Calu3 (cell line): ENCODE measurements around the gene STS. TPM values are rescaled to one million over a fixed set of nuclear protein-coding genes. Genes with fewer than 3 reads are reported as not detected.

Experiments
- BruUV-seq: library from RNA; stranded (reverse); fragments of 400-500 nt; replicated peaks from 2 replicates; lab custom pipeline; 2021; lab: Mats Ljungman, UMichigan
- CTCF ChIA-PET: fragments of 300-600 bp; sonication (Branson Sonifier 250); formaldehyde crosslinking; loops from one replicate; lab custom pipeline; 2022; ENCODE audit warnings: antibody characterized with exemption; lab: Charles Lee
- DNase-seq: peaks from one replicate; pipeline ENCODE4 v3.0.0; 2022
- H3K27ac Mint-ChIP-seq: one replicate; pipeline ENCODE4 v1.8.0; 2022; ENCODE audit warnings: mixed read lengths; ENCODE audit not compliant: unreplicated experiment
- H3K27me3 Mint-ChIP-seq: one replicate; pipeline ENCODE4 v1.8.0; 2022; ENCODE audit warnings: mixed read lengths; ENCODE audit not compliant: unreplicated experiment
- H3K36me3 Mint-ChIP-seq: one replicate; pipeline ENCODE4 v1.8.0; 2022; ENCODE audit warnings: mild to moderate bottlenecking, moderate library complexity, mixed read lengths; ENCODE audit not compliant: insufficient read depth, unreplicated experiment
- H3K4me1 Mint-ChIP-seq: one replicate; pipeline ENCODE4 v1.8.0; 2022; ENCODE audit warnings: mild to moderate bottlenecking, low read depth, mixed read lengths; ENCODE audit not compliant: unreplicated experiment
- H3K4me3 Mint-ChIP-seq: one replicate; pipeline ENCODE4 v1.8.0; 2022; ENCODE audit warnings: mild to moderate bottlenecking, low read depth, moderate library complexity, mixed read lengths; ENCODE audit not compliant: unreplicated experiment
- H3K9me3 Mint-ChIP-seq: one replicate; pipeline ENCODE4 v1.8.0; 2022; ENCODE audit warnings: low read depth, mixed read lengths; ENCODE audit not compliant: unreplicated experiment
- intact Hi-C: fragments of 100-400 bp; cut with micrococcal nuclease; formaldehyde crosslinking; loops from one replicate; pipeline ENCODE4 v1.10.0; 2022; ENCODE audit not compliant: unreplicated experiment
- total RNA-seq: library from RNA; stranded (reverse); gene quantifications from 2 replicates; pipeline ENCODE4 v1.2.3, GENCODE V29; 2022
- TF ChIP-seq, protein P1 (sequence below): fragments of 200-600 bp; IDR thresholded peaks from one replicate; pipeline ENCODE4 v1.8.0; 2022; ENCODE audit warnings: antibody characterized with exemption; ENCODE audit not compliant: unreplicated experiment

Gene STS
- total RNA-seq, 1 experiment from 2014 or later = 11.4 TPM

GRCh38 chrX:7184816-7185215 is 37.3 kb downstream of the STS start:
- no peak for DNase-seq
- intact Hi-C loops = no loop called here
- no peak overlapping the region for H3K4me3 Mint-ChIP-seq
- H3K27ac Mint-ChIP-seq = no peak overlapping the region
- TF ChIP-seq, protein P1, sequence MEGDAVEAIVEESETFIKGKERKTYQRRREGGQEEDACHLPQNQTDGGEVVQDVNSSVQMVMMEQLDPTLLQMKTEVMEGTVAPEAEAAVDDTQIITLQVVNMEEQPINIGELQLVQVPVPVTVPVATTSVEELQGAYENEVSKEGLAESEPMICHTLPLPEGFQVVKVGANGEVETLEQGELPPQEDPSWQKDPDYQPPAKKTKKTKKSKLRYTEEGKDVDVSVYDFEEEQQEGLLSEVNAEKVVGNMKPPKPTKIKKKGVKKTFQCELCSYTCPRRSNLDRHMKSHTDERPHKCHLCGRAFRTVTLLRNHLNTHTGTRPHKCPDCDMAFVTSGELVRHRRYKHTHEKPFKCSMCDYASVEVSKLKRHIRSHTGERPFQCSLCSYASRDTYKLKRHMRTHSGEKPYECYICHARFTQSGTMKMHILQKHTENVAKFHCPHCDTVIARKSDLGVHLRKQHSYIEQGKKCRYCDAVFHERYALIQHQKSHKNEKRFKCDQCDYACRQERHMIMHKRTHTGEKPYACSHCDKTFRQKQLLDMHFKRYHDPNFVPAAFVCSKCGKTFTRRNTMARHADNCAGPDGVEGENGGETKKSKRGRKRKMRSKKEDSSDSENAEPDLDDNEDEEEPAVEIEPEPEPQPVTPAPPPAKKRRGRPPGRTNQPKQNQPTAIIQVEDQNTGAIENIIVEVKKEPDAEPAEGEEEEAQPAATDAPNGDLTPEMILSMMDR = no peak
- H3K36me3 Mint-ChIP-seq = no peaks in the 10 kb centered on the region
- CTCF ChIA-PET = no interaction called here
- no TSS peak for BruUV-seq
- H3K4me1 Mint-ChIP-seq = no peaks in the 10 kb centered on the region
- H3K27me3 Mint-ChIP-seq = no peaks in the 10 kb centered on the region
- no peaks in the 10 kb centered on the region for H3K9me3 Mint-ChIP-seq

DNA sequence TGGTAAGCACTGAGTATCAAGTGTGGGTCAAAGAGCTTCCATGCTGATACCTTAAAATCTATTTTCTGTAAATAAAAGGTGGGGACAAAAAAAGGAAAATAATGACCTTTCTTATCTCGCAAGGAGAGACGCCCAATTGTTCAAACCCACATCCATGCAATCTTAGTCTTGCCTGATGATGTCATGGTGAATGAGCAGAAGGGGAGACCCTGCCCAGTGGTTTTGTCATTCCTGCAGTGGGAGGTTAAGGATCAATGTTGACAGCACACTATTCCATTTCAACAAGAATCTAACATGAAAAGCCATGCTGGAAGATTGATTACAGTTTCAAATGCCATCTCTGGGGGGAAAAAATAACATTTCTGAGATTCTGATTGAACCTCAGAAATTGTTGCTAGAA is 41.2 kb downstream of the STS start:
- H3K4me1 Mint-ChIP-seq = no peaks in the 10 kb centered on the region
- CTCF ChIA-PET = no interaction called here
- no peaks in the 10 kb centered on the region for H3K27me3 Mint-ChIP-seq
- no peak overlapping the region for H3K27ac Mint-ChIP-seq
- DNase-seq = no peak
- no peaks in the 10 kb centered on the region for H3K9me3 Mint-ChIP-seq
- H3K36me3 Mint-ChIP-seq = no peaks in the 10 kb centered on the region
- TF ChIP-seq, protein P1 = no peak
- no TSS peak for BruUV-seq
- intact Hi-C loops = no loop called here
- no peak overlapping the region for H3K4me3 Mint-ChIP-seq

DNA sequence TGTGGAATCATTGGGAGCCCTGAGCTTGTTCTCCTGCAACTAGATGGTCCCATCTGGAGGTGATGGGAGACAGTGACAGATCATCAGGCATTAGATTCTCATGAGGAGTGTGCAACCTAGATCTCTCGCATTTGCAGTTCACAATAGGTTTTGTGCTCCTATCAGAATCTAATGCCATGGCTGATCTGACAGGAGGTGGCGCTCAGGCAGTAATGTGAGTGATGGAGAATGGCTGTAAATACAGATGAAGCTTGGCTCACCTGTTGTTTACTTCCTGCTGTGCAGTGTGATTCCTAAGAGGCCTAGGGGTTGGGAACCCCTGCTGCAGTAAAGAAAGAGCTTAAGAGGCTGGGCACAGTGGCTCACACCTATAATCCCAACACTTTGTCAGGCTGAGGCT is 42.6 kb downstream of the STS start:
- intact Hi-C loops = no loop called here
- DNase-seq = no peak
- no peaks in the 10 kb centered on the region for H3K4me1 Mint-ChIP-seq
- no peaks in the 10 kb centered on the region for H3K9me3 Mint-ChIP-seq
- CTCF ChIA-PET = no interaction called here
- H3K4me3 Mint-ChIP-seq = no peak overlapping the region
- TF ChIP-seq, protein P1 = no peak
- H3K27ac Mint-ChIP-seq = no peak overlapping the region
- no peaks in the 10 kb centered on the region for H3K27me3 Mint-ChIP-seq
- no TSS peak for BruUV-seq
- H3K36me3 Mint-ChIP-seq = no peaks in the 10 kb centered on the region

DNA sequence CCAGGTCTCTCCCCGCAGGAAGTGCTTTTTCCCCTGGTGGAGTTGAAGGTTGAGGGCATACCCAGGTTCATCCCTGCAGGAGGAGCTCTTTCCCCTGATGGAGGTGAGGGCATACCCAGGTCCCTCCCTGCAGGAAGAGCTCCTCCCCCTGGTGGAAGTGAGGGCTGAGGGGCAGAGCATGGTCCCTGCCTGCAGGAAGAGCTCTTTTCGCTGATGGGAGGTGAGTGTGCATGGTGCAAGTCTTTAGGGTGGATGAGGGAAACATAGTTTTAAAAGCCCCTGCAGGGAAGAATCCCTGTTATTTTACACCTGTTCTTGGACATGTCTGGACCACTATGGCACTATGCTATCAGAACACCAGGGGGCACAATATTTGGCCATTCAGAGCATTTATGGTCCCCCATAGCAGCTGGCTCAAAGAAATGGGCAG is 44.2 kb downstream of the STS start:
- Mint-ChIP-seq H3K4me1 (no peaks in the 10 kb centered on the region), H3K9me3 (no peaks in the 10 kb centered on the region), H3K4me3 (no peak overlapping the region), H3K27me3 (no peaks in the 10 kb centered on the region), H3K36me3 (peaks cover under 1% of the 10 kb centered on the region), H3K27ac (no peak overlapping the region)
- TF ChIP-seq, protein P1 = no peak
- no peak for DNase-seq
- CTCF ChIA-PET = interaction anchor here (1.3 kb wide), 1 partner anchor 514 kb away, joined by 3 read pairs; no protein-coding TSS in a partner anchor
- intact Hi-C loops = no loop called here
- BruUV-seq = no TSS peak
